ENCODE data around the gene GCK.

GRCh38 chr7:44188480-44189225 is 586 bp downstream of the GCK start:
- TF ChIP-seq CTCF (IDR thresholded peaks at IDR 0.05) (no peak), POLR2A (IDR thresholded peaks at IDR 0.05) (no peak)

Measured in heart left ventricle (tissue), 13 donors.